ENCODE measurements around the gene RGS11. TPM values are rescaled to one million over a fixed set of nuclear protein-coding genes. Genes with fewer than 3 reads are reported as not detected.

The RGS11 gene
- total RNA-seq, 2 experiments from 2014 or later, result not detected

GRCh38 chr16:279531-279930, 3.8 kb upstream of the RGS11 start:
- Histone ChIP-seq H4K20me1 (ENCODE audit: insufficient read depth, low read length) (no peaks in the 10 kb centered on the region), H2AFZ (ENCODE audit: low read length) (no peak overlapping the region), H3K4me3 (ENCODE audit: low read depth, low read length, poor library complexity, severe bottlenecking) (no peak overlapping the region), H3K9me3 (ENCODE audit: low read length) (no peaks in the 10 kb centered on the region), H3K36me3 (ENCODE audit: insufficient read depth, low read length) (no peaks in the 10 kb centered on the region), H3K9me2 (ENCODE audit: insufficient read depth, low read length) (no peaks in the 10 kb centered on the region), H3K4me2 (ENCODE audit: low read length) (no peak overlapping the region), H3K4me1 (ENCODE audit: insufficient read depth, low read length, poor library complexity, severe bottlenecking) (no peaks in the 10 kb centered on the region), H3K79me2 (ENCODE audit: insufficient read depth, low read depth, low read length) (no peaks in the 10 kb centered on the region), H3K27ac (ENCODE audit: low read depth, low read length, poor library complexity, severe bottlenecking) (no peak overlapping the region)
- TF ChIP-seq EZH2phosphoT487 (IDR thresholded peaks at IDR 0.05; ENCODE audit: borderline replicate concordance, low read depth, low read length) (no peak), CTCF (conservative IDR thresholded peaks at IDR 0.05; ENCODE audit: low read length) (no peak)
- intact Hi-C loops (cut with micrococcal nuclease; ENCODE audit: unreplicated experiment), result no loop called here
- BruUV-seq (replicated peaks), result no TSS peak
- ChIA-PET POLR2A (no interaction called here), CTCF (ENCODE audit: unreplicated experiment) (no interaction called here)
- DNase-seq (ENCODE audit: low spot score), result no peak

GRCh38 chr16:278863-279366, 3.2 kb upstream of the RGS11 start:
- POLR2A ChIA-PET, result no interaction called here
- H4K20me1 ChIP-seq (ENCODE audit: insufficient read depth, low read length), result no peaks in the 10 kb centered on the region
- no peaks in the 10 kb centered on the region for H3K79me2 ChIP-seq (ENCODE audit: insufficient read depth, low read depth, low read length)
- no TSS peak for BruUV-seq (replicated peaks)
- CTCF ChIA-PET (ENCODE audit: unreplicated experiment), result no interaction called here
- no peak overlapping the region for H3K27ac ChIP-seq (ENCODE audit: low read depth, low read length, poor library complexity, severe bottlenecking)
- no peaks in the 10 kb centered on the region for H3K36me3 ChIP-seq (ENCODE audit: insufficient read depth, low read length)
- H2AFZ ChIP-seq (ENCODE audit: low read length), result no peak overlapping the region
- no peak overlapping the region for H3K4me2 ChIP-seq (ENCODE audit: low read length)
- TF ChIP-seq EZH2phosphoT487 (IDR thresholded peaks at IDR 0.05; ENCODE audit: borderline replicate concordance, low read depth, low read length) (no peak), CTCF (conservative IDR thresholded peaks at IDR 0.05; ENCODE audit: low read length) (no peak)
- no peak overlapping the region for H3K4me3 ChIP-seq (ENCODE audit: low read depth, low read length, poor library complexity, severe bottlenecking)
- peak; percentile 49 for DNase-seq (ENCODE audit: low spot score)
- H3K4me1 ChIP-seq (ENCODE audit: insufficient read depth, low read length, poor library complexity, severe bottlenecking), result no peaks in the 10 kb centered on the region
- no peaks in the 10 kb centered on the region for H3K9me2 ChIP-seq (ENCODE audit: insufficient read depth, low read length)
- intact Hi-C loops (cut with micrococcal nuclease; ENCODE audit: unreplicated experiment), result no loop called here
- no peaks in the 10 kb centered on the region for H3K9me3 ChIP-seq (ENCODE audit: low read length)

DNA sequence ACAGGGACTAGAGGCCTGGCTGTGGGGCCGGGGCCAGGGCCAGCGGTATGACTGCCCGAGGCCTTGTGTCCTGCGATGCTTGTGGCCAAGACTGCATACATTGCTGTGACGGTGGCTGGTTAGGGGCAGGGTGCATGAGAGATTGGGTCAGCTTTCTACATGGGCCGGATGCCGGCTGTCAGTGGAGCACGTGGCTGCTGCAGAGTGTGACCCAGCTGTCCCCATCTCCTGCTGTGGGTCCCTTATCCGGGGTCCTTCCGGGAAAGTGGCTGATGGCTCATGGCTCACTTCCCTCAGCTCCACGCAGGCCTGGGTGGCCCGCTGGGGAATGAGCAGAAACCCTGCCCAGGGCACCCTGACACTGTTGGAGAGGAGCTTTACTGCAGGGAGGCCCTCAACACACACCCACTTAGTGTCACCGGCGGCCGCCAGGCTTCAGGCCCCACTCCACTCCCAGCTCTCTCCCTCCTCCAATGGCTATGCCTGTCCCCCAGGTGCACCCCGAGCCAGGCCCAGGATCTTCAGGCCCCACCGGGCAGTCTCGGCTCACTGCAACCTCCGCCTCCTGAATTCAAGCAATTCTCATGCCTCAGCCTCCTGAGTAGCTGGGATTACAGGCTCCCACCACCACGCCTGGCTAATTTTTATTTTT, 808 bp upstream of the RGS11 start:
- no peak overlapping the region for H3K4me2 ChIP-seq (ENCODE audit: low read length)
- no peak for DNase-seq (ENCODE audit: low spot score)
- intact Hi-C loops (cut with micrococcal nuclease; ENCODE audit: unreplicated experiment), result no loop called here
- ChIA-PET CTCF (ENCODE audit: unreplicated experiment) (interaction anchor here (0.6 kb wide), 1 partner anchor 76 kb away, joined by 5 read pairs; no protein-coding TSS in a partner anchor), POLR2A (no interaction called here)
- H3K36me3 ChIP-seq (ENCODE audit: insufficient read depth, low read length), result no peaks in the 10 kb centered on the region
- BruUV-seq (replicated peaks), result no TSS peak
- H4K20me1 ChIP-seq (ENCODE audit: insufficient read depth, low read length), result no peaks in the 10 kb centered on the region
- no peaks in the 10 kb centered on the region for H3K79me2 ChIP-seq (ENCODE audit: insufficient read depth, low read depth, low read length)
- H2AFZ ChIP-seq (ENCODE audit: low read length), result no peak overlapping the region
- H3K4me1 ChIP-seq (ENCODE audit: insufficient read depth, low read length, poor library complexity, severe bottlenecking), result no peaks in the 10 kb centered on the region
- no peaks in the 10 kb centered on the region for H3K9me3 ChIP-seq (ENCODE audit: low read length)
- H3K4me3 ChIP-seq (ENCODE audit: low read depth, low read length, poor library complexity, severe bottlenecking), result no peak overlapping the region
- H3K9me2 ChIP-seq (ENCODE audit: insufficient read depth, low read length), result no peaks in the 10 kb centered on the region
- H3K27ac ChIP-seq (ENCODE audit: low read depth, low read length, poor library complexity, severe bottlenecking), result no peak overlapping the region
- TF ChIP-seq CTCF (conservative IDR thresholded peaks at IDR 0.05; ENCODE audit: low read length) (no peak), EZH2phosphoT487 (IDR thresholded peaks at IDR 0.05; ENCODE audit: borderline replicate concordance, low read depth, low read length) (no peak)
